IPS DF 19.7 (cell line): ENCODE data around the gene MOSMO.

Experiments used
- DNase-seq: peaks from one replicate; pipeline ENCODE4 v3.0.0-alpha.2; 2013; ENCODE audit warnings: low read depth, low spot score

Gene MOSMO

GRCh38 chr16:22007509-22008214, at the start of gene MOSMO:
Gene MOSMO, plus strand, starts transcription at chr16:22008111. Its CDS starts 191 bp downstream, at chr16:22008302.
- no peak for DNase-seq

- DNase-seq = no peak
These were observed 48.9 kb upstream of the MOSMO start for GRCh38 chr16:21959050-21959449.

GRCh38 chr16:21962475-21962874, 45.4 kb upstream of the MOSMO start:
- no peak for DNase-seq

- DNase-seq = no peak
These were observed 44.0 kb upstream of the MOSMO start for GRCh38 chr16:21963887-21964286.

- DNase-seq = no peak
These were observed 43.6 kb upstream of the MOSMO start for GRCh38 chr16:21964353-21964752.

GRCh38 chr16:21971856-21972255, 36.1 kb upstream of the MOSMO start:
- DNase-seq = no peak

GRCh38 chr16:21973945-21974344, 34.0 kb upstream of the MOSMO start:
- DNase-seq = no peak

GRCh38 chr16:21980032-21980431, 27.9 kb upstream of the MOSMO start:
- DNase-seq = no peak

- no peak for DNase-seq
These were observed 25.8 kb upstream of the MOSMO start for GRCh38 chr16:21982108-21982507.

- DNase-seq = no peak
These were observed 23.8 kb upstream of the MOSMO start for GRCh38 chr16:21984062-21984461.

GRCh38 chr16:21985524-21985923, 22.4 kb upstream of the MOSMO start:
- no peak for DNase-seq

GRCh38 chr16:21986692-21987246, 21.1 kb upstream of the MOSMO start:
- DNase-seq = no peak

- no peak for DNase-seq
These were observed 20.4 kb upstream of the MOSMO start for GRCh38 chr16:21987498-21987897.

- no peak for DNase-seq
These were observed 18.8 kb upstream of the MOSMO start for GRCh38 chr16:21989133-21989532.

- DNase-seq = no peak
These were observed 18.2 kb upstream of the MOSMO start for GRCh38 chr16:21989751-21990150.

GRCh38 chr16:21990381-21990944, 17.4 kb upstream of the MOSMO start:
- DNase-seq = no peak

GRCh38 chr16:21991621-21992020, 16.3 kb upstream of the MOSMO start:
- DNase-seq = no peak

GRCh38 chr16:21994856-21995465, 12.9 kb upstream of the MOSMO start:
- no peak for DNase-seq

GRCh38 chr16:21996923-21997696, 10.8 kb upstream of the MOSMO start:
- DNase-seq = no peak

GRCh38 chr16:21997697-21998480, 10.0 kb upstream of the MOSMO start:
- DNase-seq = no peak

- no peak for DNase-seq
These were observed 6.3 kb upstream of the MOSMO start for GRCh38 chr16:22001591-22001990.
